ENCODE measurements around the gene FBXO42.

GRCh38 chr1:16248007-16248436, 104.3 kb downstream of the FBXO42 start:
- no peak for TF ChIP-seq CTCF (IDR thresholded peaks at IDR 0.05)
- TF ChIP-seq POLR2A (IDR thresholded peaks at IDR 0.05): no peak
